ENCODE data around the gene PACS2. TPM values are rescaled to one million over a fixed set of nuclear protein-coding genes. Genes with fewer than 3 reads are reported as not detected.

The PACS2 gene
- total RNA-seq, 3 donors from 2014 or later (not counting 1 experiment from before 2014, with no cell fraction given) = 58.4 to 76.5 (median 69.2) TPM

- H3K36me3 Mint-ChIP-seq = no peaks in the 10 kb centered on the region
- Histone ChIP-seq H3K4me3 (ENCODE audit: low read length) (no peak overlapping the region), H3K4me1 (ENCODE audit: control insufficient read depth, insufficient read depth, low read length) (no peaks in the 10 kb centered on the region), H3K9me3 (ENCODE audit: control insufficient read depth, insufficient read depth, low read length) (no peaks in the 10 kb centered on the region), H3K36me3 (ENCODE audit: control insufficient read depth, insufficient read depth, low read length) (peaks cover 16% of the 10 kb centered on the region), H3K27ac (ENCODE audit: low read length) (no peak overlapping the region), H3K27me3 (ENCODE audit: control insufficient read depth, insufficient read depth, low read length) (no peaks in the 10 kb centered on the region)
- no peak overlapping the region for H3K4me3 Mint-ChIP-seq
- peak overlapping the region in 1 of 2 donors; percentile 52 for H3K27ac Mint-ChIP-seq
- ATAC-seq (no peak), DNase-seq (no peak)
- intact Hi-C loops (cut with micrococcal nuclease) = no loop called here
- no peaks in the 10 kb centered on the region for H3K27me3 Mint-ChIP-seq (ENCODE audit: low read depth in 2 of 2)
- 88% methylated on average over 14 of the region's 14 CpGs for WGBS (ENCODE audit: insufficient coverage)
- H3K9me3 Mint-ChIP-seq = no peaks in the 10 kb centered on the region
- peaks cover 0 to under 1% of the 10 kb centered on the region in 2 donors for H3K4me1 Mint-ChIP-seq
- TF ChIP-seq CTCF (IDR thresholded peaks at IDR 0.05) = no peak
Measured at GRCh38 chr14:105446971-105447370, 132.4 kb downstream of the PACS2 start.

Other genes with a start within 250 kb of the PACS2 start
- gene GPR132, start 249.3 kb upstream of the PACS2 start, total RNA-seq = 10 to 100 TPM; 18.2 to 30.3 (median 26.7) TPM
- 1 to 10 TPM; 3.5 to 6.6 (median 6.1) TPM for gene JAG2, start 146.0 kb upstream of the PACS2 start, total RNA-seq
- 10 to 100 TPM; 16.0 to 32.9 (median 22.8) TPM for gene NUDT14, start 133.4 kb upstream of the PACS2 start, total RNA-seq
- 10 to 100 TPM; 30.9 to 48.7 (median 44.2) TPM for gene BTBD6, start 66.2 kb upstream of the PACS2 start, total RNA-seq
- 10 to 100 TPM; 82.4 to 92.7 (median 87.4) TPM for gene BRF1, start 13.7 kb upstream of the PACS2 start, total RNA-seq
- 1 to 10 TPM in 2 of 3 donors, under 1 TPM in 1; 0.23 to 1.9 (median 1.8) TPM for gene TEX22, start 83.8 kb downstream of the PACS2 start, total RNA-seq
- gene MTA1, start 105.1 kb downstream of the PACS2 start, total RNA-seq = 100 to 1,000 TPM; 104 to 125 (median 112) TPM
- gene CRIP2, start 160.1 kb downstream of the PACS2 start, total RNA-seq = 1 to 10 TPM; 1.7 to 4.6 (median 2.0) TPM
- 100 to 1,000 TPM; 276 to 334 (median 290) TPM for gene CRIP1, start 172.1 kb downstream of the PACS2 start, total RNA-seq
- gene TEDC1, start 176.5 kb downstream of the PACS2 start, total RNA-seq = 100 to 1,000 TPM in 2 of 3 donors, 10 to 100 TPM in 1; 70.0 to 233 (median 112) TPM
- gene TMEM121, start 211.8 kb downstream of the PACS2 start, total RNA-seq = under 1 TPM in 2 of 3 donors, not detected in 1; 0.54 to 0.80 TPM